ENCODE results near the gene CHRNB2. TPM values are rescaled to one million over a fixed set of nuclear protein-coding genes. Genes with fewer than 3 reads are reported as not detected.

Gene CHRNB2
- total and polyA plus RNA-seq, 2 donors (not counting 1 experiment from before 2014, with no cell fraction given): 0.03 TPM; not detected in 1

GRCh38 chr1:154614901-154615300 is 47.3 kb downstream of the CHRNB2 start:
- H3K9me3 Mint-ChIP-seq (ENCODE audit: insufficient read depth): no peaks in the 10 kb centered on the region
- TF ChIP-seq CTCF (IDR thresholded peaks at IDR 0.05) (no peak), EZH2 (IDR thresholded peaks at IDR 0.05; ENCODE audit: borderline replicate concordance, insufficient read depth, low read depth, low read length, poor library complexity, severe bottlenecking) (no peak)
- Histone ChIP-seq H2AFZ (ENCODE audit: insufficient read depth, low read depth, low read length, poor library complexity, severe bottlenecking) (no peak overlapping the region), H3K79me2 (ENCODE audit: control insufficient read depth, insufficient read depth, low read length) (peaks cover 93% of the 10 kb centered on the region), H3K4me3 (ENCODE audit: control extremely low read depth in 1 of 5, extremely low read depth in 1 of 5, insufficient read depth in 1 of 5, low read depth in 2 of 5, low read length in 4 of 5) (no peak overlapping the region), H3K9me3 (ENCODE audit: control extremely low read depth in 1 of 3, control insufficient read depth in 2 of 3, insufficient read depth in 1 of 3, low read length in 2 of 3) (no peaks in the 10 kb centered on the region), H3K4me2 (replicated peaks; ENCODE audit: low read depth, low read length, poor library complexity, severe bottlenecking) (no peak overlapping the region), H3K4me1 (ENCODE audit: control insufficient read depth in 2 of 2, insufficient read depth in 2 of 2, low read length in 2 of 2) (peaks cover 1 to 3% of the 10 kb centered on the region in 2 donors), H3K27ac (ENCODE audit: low read length in 2 of 2) (no peak overlapping the region), H4K20me1 (ENCODE audit: control insufficient read depth, insufficient read depth, low read length, poor library complexity, severe bottlenecking) (peaks cover 39% of the 10 kb centered on the region), H3K36me3 (replicated peaks in 1 of 2; ENCODE audit: control extremely low read depth in 1 of 2, control insufficient read depth in 1 of 2, extremely low read depth in 1 of 2, insufficient read depth in 2 of 2, low read length in 1 of 2) (no peaks in the 10 kb centered on the region), H3K27me3 (replicated peaks in 1 of 4; ENCODE audit: control extremely low read depth in 1 of 4, control insufficient read depth in 3 of 4, insufficient read depth in 4 of 4, low read length in 3 of 4) (no peaks in the 10 kb centered on the region), H3K9ac (ENCODE audit: low read length) (no peak overlapping the region)
- H3K27me3 Mint-ChIP-seq: no peaks in the 10 kb centered on the region
- ChIA-PET POLR2A (interaction anchor here (0.5 kb wide), 1 partner anchor 228 kb away, joined by 4 read pairs; no protein-coding TSS in a partner anchor), CTCF (interaction anchor here (0.8 kb wide), 1 partner anchor 532 kb away, joined by 3 read pairs; no protein-coding TSS in a partner anchor)
- WGBS (ENCODE audit: insufficient coverage): 96% methylated on average over 4 of the region's 6 CpGs
- no peak for DNase-seq
- H3K4me1 Mint-ChIP-seq: peaks cover 18% of the 10 kb centered on the region
- intact Hi-C loops (cut with micrococcal nuclease): no loop called here
- no peak overlapping the region for H3K4me3 Mint-ChIP-seq
- H3K27ac Mint-ChIP-seq: no peak overlapping the region
- no peak for ATAC-seq (ENCODE audit: low read depth)

- no peak overlapping the region for H3K27ac ChIP-seq (ENCODE audit: low read length in 2 of 2)
- H3K4me1 ChIP-seq (ENCODE audit: control insufficient read depth in 2 of 2, insufficient read depth in 2 of 2, low read length in 2 of 2): no peaks in the 10 kb centered on the region
- no peaks in the 10 kb centered on the region for H3K27me3 ChIP-seq (replicated peaks in 1 of 4; ENCODE audit: control extremely low read depth in 1 of 4, control insufficient read depth in 3 of 4, insufficient read depth in 4 of 4, low read length in 3 of 4)
- H3K4me1 Mint-ChIP-seq: peaks cover 16% of the 10 kb centered on the region
- no peak overlapping the region for H3K4me3 ChIP-seq (ENCODE audit: control extremely low read depth in 1 of 5, extremely low read depth in 1 of 5, insufficient read depth in 1 of 5, low read depth in 2 of 5, low read length in 4 of 5)
- no peaks in the 10 kb centered on the region for H3K9me3 Mint-ChIP-seq (ENCODE audit: insufficient read depth)
- no peak overlapping the region for H3K27ac Mint-ChIP-seq
- H4K20me1 ChIP-seq (ENCODE audit: control insufficient read depth, insufficient read depth, low read length, poor library complexity, severe bottlenecking): peaks cover 39% of the 10 kb centered on the region
- intact Hi-C loops (cut with micrococcal nuclease): no loop called here
- no peak overlapping the region for H3K4me3 Mint-ChIP-seq
- ChIA-PET CTCF (interaction anchor here (0.8 kb wide), 1 partner anchor 532 kb away, joined by 3 read pairs; no protein-coding TSS in a partner anchor), POLR2A (interaction anchor here (0.5 kb wide), 1 partner anchor 228 kb away, joined by 4 read pairs; no protein-coding TSS in a partner anchor)
- H3K36me3 ChIP-seq (replicated peaks in 1 of 2; ENCODE audit: control extremely low read depth in 1 of 2, control insufficient read depth in 1 of 2, extremely low read depth in 1 of 2, insufficient read depth in 2 of 2, low read length in 1 of 2): no peaks in the 10 kb centered on the region
- no peaks in the 10 kb centered on the region for H3K9me3 ChIP-seq (ENCODE audit: control extremely low read depth in 1 of 3, control insufficient read depth in 2 of 3, insufficient read depth in 1 of 3, low read length in 2 of 3)
- H2AFZ ChIP-seq (ENCODE audit: insufficient read depth, low read depth, low read length, poor library complexity, severe bottlenecking): no peak overlapping the region
- DNase-seq: no peak
- H3K79me2 ChIP-seq (ENCODE audit: control insufficient read depth, insufficient read depth, low read length): peaks cover 93% of the 10 kb centered on the region
- ATAC-seq (ENCODE audit: low read depth): no peak
- TF ChIP-seq EZH2 (IDR thresholded peaks at IDR 0.05; ENCODE audit: borderline replicate concordance, insufficient read depth, low read depth, low read length, poor library complexity, severe bottlenecking) (no peak), CTCF (IDR thresholded peaks at IDR 0.05) (no peak)
- H3K9ac ChIP-seq (ENCODE audit: low read length): no peak overlapping the region
- no peaks in the 10 kb centered on the region for H3K27me3 Mint-ChIP-seq
- H3K4me2 ChIP-seq (replicated peaks; ENCODE audit: low read depth, low read length, poor library complexity, severe bottlenecking): no peak overlapping the region
- WGBS (ENCODE audit: insufficient coverage): 100% methylated on average over 2 of the region's 4 CpGs
These were observed 47.8 kb downstream of the CHRNB2 start for GRCh38 chr1:154615411-154615810.

All from B cell (primary cell).